Measurements from ENCODE around the gene RNF212. TPM values are rescaled to one million over a fixed set of nuclear protein-coding genes. Genes with fewer than 3 reads are reported as not detected.

Gene RNF212
- total and polyA plus RNA-seq, 9 of the 15 experiments (the other 6 are each of a cell fraction or from before 2014, with no cell fraction given) = 0.04 TPM; not detected in 8

- TF ChIP-seq IRF9 (tag; IDR thresholded peaks at IDR 0.05) = no peak
- TF ChIP-seq HOXB6 (CRISPR knock-in tag; IDR thresholded peaks at IDR 0.05; ENCODE audit: borderline replicate concordance) = no peak
- no peak for TF ChIP-seq ZNF766 (CRISPR knock-in tag; conservative IDR thresholded peaks at IDR 0.05)
- TF ChIP-seq WHSC1 (IDR thresholded peaks at IDR 0.05; ENCODE audit: low read length) = no peak
- TF ChIP-seq ZNF212 (CRISPR knock-in tag; IDR thresholded peaks at IDR 0.05) = no peak
- no peak for TF ChIP-seq BACH1 (tag; IDR thresholded peaks at IDR 0.05)
Observed at GRCh38 chr4:1050486-1051213, 62.7 kb downstream of the RNF212 start (continued).

- DNase-seq (ENCODE audit: extremely low read depth in 1 of 4, low spot score in 3 of 4) (no peak), FAIRE-seq (no peak), ATAC-seq (no peak)
- H4K20me1 ChIP-seq (replicated peaks; ENCODE audit: control insufficient read depth, insufficient read depth, low read length) = no peaks in the 10 kb centered on the region
- 24% methylated on average over 21 of the region's 21 CpGs for WGBS (ENCODE audit: insufficient coverage, low coverage, missing lambda C conversion rate)
- no peak overlapping the region for H2AFZ ChIP-seq (ENCODE audit: low read depth, low read length)
- ChIA-PET CTCF (ENCODE audit: low intra/inter-chr PET ratio) (no interaction called here), POLR2A (no interaction called here)
- no peak overlapping the region for H3K9ac ChIP-seq (ENCODE audit: insufficient read depth in 1 of 2, low read depth in 2 of 2, low read length in 2 of 2)
- peaks cover 31 to 59% of the 10 kb centered on the region in 2 experiments for H3K27me3 ChIP-seq (ENCODE audit: control insufficient read depth in 2 of 2, insufficient read depth in 2 of 2, low read length in 2 of 2)
- H3K27ac ChIP-seq (ENCODE audit: extremely low read depth, low read depth, low read length) = no peak overlapping the region
- H3K4me1 ChIP-seq (replicated peaks in 1 of 2; ENCODE audit: control insufficient read depth in 2 of 2, insufficient read depth in 2 of 2, low read length in 2 of 2) = peaks cover 1 to 45% of the 10 kb centered on the region in 2 experiments; a peak in 3 of 5 replicates
- no peaks in the 10 kb centered on the region for H3K79me2 ChIP-seq (ENCODE audit: control insufficient read depth, insufficient read depth, low read length)
- H3K9me1 ChIP-seq (ENCODE audit: control insufficient read depth, insufficient read depth, low read length) = no peaks in the 10 kb centered on the region
- no peaks in the 10 kb centered on the region for H3K36me3 ChIP-seq (ENCODE audit: control insufficient read depth, insufficient read depth, low read length)
- peaks cover 3% of the 10 kb centered on the region for H3K9me3 ChIP-seq (replicated peaks; ENCODE audit: control insufficient read depth, insufficient read depth, low read depth, low read length)
- no peak overlapping the region for H3K4me3 ChIP-seq
- H3K4me2 ChIP-seq (ENCODE audit: insufficient read depth, low read length) = no peak overlapping the region
- in situ Hi-C loops (cut with MboI) (no loop called here), intact Hi-C loops (cut with micrococcal nuclease) (loop anchor here (10.0 kb wide), 1 partner anchor 55 kb away; the partner anchor contains the start of gene SLC26A1)
- BruUV-seq (replicated peaks) = no TSS peak
- no peak for TF ChIP-seq CHCHD3 (CRISPR knock-in tag; IDR thresholded peaks at IDR 0.05)
- TF ChIP-seq AFF1 (IDR thresholded peaks at IDR 0.05; ENCODE audit: low read depth in 1 of 2, partially characterized antibody in 2 of 2) = no peak
- TF ChIP-seq USF2 (CRISPR knock-in tag; IDR thresholded peaks at IDR 0.05) = peak; percentile 33; the same call in 1 of the 2 replicates
- no peak for TF ChIP-seq PPARD (CRISPR knock-in tag; IDR thresholded peaks at IDR 0.05)
- TF ChIP-seq NFIC (IDR thresholded peaks at IDR 0.05) = peak; percentile 52
- no peak for TF ChIP-seq GTF3C2 (IDR thresholded peaks at IDR 0.05; ENCODE audit: borderline replicate concordance, extremely low read depth, insufficient read length)
Observed at GRCh38 chr4:1049591-1049905, 63.8 kb downstream of the RNF212 start.

All from K562 (cell line).